GM23338 (cell line): ENCODE measurements around the gene TMEM9. TPM values are rescaled to one million over a fixed set of nuclear protein-coding genes. Genes with fewer than 3 reads are reported as not detected.

Experiments
- ATAC-seq: fragments of 200-7000 bp; cut with Tn5 transposase; 3 replicates; pipeline ENCODE4 v1.9.1; 2020
- DNase-seq: peaks from one replicate; pipeline ENCODE4 v3.0.0-alpha.2; 2015; ENCODE audit warnings: low spot score
- H2AFZ ChIP-seq: fragments of 200-600 bp; sonication (generic); 2 replicates; pipeline ENCODE4 v1.8.0; 2016; ENCODE audit warnings: antibody characterized with exemption, mild to moderate bottlenecking, moderate library complexity
- H3F3A ChIP-seq: fragments of 200-600 bp; sonication (generic); replicated peaks from 2 replicates; pipeline ENCODE4 v1.8.0; 2017; ENCODE audit warnings: antibody characterized with exemption, mixed run types, low read depth
- H3K27ac ChIP-seq: fragments of 200-600 bp; sonication (generic); 2 replicates; pipeline ENCODE4 v1.6.1; 2016; ENCODE audit warnings: low read depth
- H3K27me3 ChIP-seq: fragments of 200-600 bp; sonication (generic); 2 replicates; pipeline ENCODE4 v1.8.0; 2016; ENCODE audit warnings: mild to moderate bottlenecking, mixed run types, moderate library complexity; ENCODE audit not compliant: insufficient read depth
- H3K36me3 ChIP-seq: fragments of 200-600 bp; sonication (generic); 2 replicates; pipeline ENCODE4 v1.8.0; 2016; ENCODE audit warnings: mild to moderate bottlenecking; ENCODE audit not compliant: insufficient read depth
- H3K4me1 ChIP-seq: fragments of 200-600 bp; sonication (generic); 2 replicates; pipeline ENCODE4 v1.8.0; 2016; ENCODE audit warnings: mild to moderate bottlenecking, moderate library complexity; ENCODE audit not compliant: insufficient read depth
- H3K4me2 ChIP-seq: fragments of 200-600 bp; sonication (generic); 2 replicates; pipeline ENCODE4 v1.7.1; 2017; ENCODE audit warnings: mixed run types
- H3K4me3 ChIP-seq: fragments of 200-600 bp; sonication (generic); 2 replicates; pipeline ENCODE4 v1.6.1; 2016; ENCODE audit warnings: mixed run types
- H3K79me2 ChIP-seq: fragments of 200-600 bp; sonication (generic); replicated peaks from 2 replicates; pipeline ENCODE4 v1.8.0; 2017; ENCODE audit warnings: mild to moderate bottlenecking; ENCODE audit not compliant: insufficient read depth
- H3K9me2 ChIP-seq: fragments of 200-600 bp; sonication (generic); 2 replicates; pipeline ENCODE4 v1.8.0; 2017; ENCODE audit not compliant: insufficient read depth
- H4K20me1 ChIP-seq: fragments of 200-600 bp; sonication (generic); replicated peaks from 2 replicates; pipeline ENCODE4 v1.8.0; 2017; ENCODE audit warnings: mild to moderate bottlenecking; ENCODE audit not compliant: insufficient read depth
- H3K27ac Mint-ChIP-seq: 2 replicates; pipeline ENCODE4 v1.8.0; 2020; ENCODE audit warnings: inconsistent platforms, mild to moderate bottlenecking, moderate library complexity, mixed read lengths
- H3K27me3 Mint-ChIP-seq: 3 replicates; pipeline ENCODE4 v1.8.0; 2022; ENCODE audit warnings: low read depth, mild to moderate bottlenecking, moderate library complexity, mixed read lengths, inconsistent platforms; ENCODE audit not compliant: insufficient read depth, poor library complexity
- H3K36me3 Mint-ChIP-seq: 3 replicates; pipeline ENCODE4 v1.8.0; 2021; ENCODE audit warnings: low read depth, mild to moderate bottlenecking, inconsistent platforms, moderate library complexity, mixed read lengths
- H3K4me1 Mint-ChIP-seq: 3 replicates; pipeline ENCODE4 v1.8.0; 2020; ENCODE audit warnings: mild to moderate bottlenecking, inconsistent platforms, mixed read lengths
- H3K4me3 Mint-ChIP-seq: 3 replicates; pipeline ENCODE4 v1.8.0; 2021; ENCODE audit warnings: moderate library complexity, mild to moderate bottlenecking, inconsistent platforms, mixed read lengths
- H3K9me3 Mint-ChIP-seq: 3 replicates; pipeline ENCODE4 v1.8.0; 2020; ENCODE audit warnings: moderate library complexity, mild to moderate bottlenecking, inconsistent platforms, mixed read lengths
- POLR2AphosphoS5 ChIP-seq: IDR thresholded peaks from 2 replicates; pipeline ENCODE4 v1.6.1; 2016; ENCODE audit warnings: antibody characterized with exemption, low read depth
- STAT1 ChIP-seq: IDR thresholded peaks from one replicate; pipeline ENCODE4 v1.6.1; 2016; ENCODE audit warnings: antibody characterized with exemption; ENCODE audit not compliant: unreplicated experiment
- ZNF331 ChIP-seq: fragments of 250-450 bp; sonication (Bioruptor Pico); IDR thresholded peaks from 2 replicates; pipeline ENCODE4 v1.5.0; 2020; ENCODE audit warnings: low read depth, mild to moderate bottlenecking, moderate library complexity
- polyA plus RNA-seq: library from polyadenylated mRNA; unstranded; fragments of >200 nt; fragmentation: Nextera tagmentation; extraction: Ambion mirVana; gene quantifications from 2 replicates; pipeline ENCODE4 v1.2.1, GENCODE V29; 2016
- total RNA-seq: library from RNA; depleted of rRNA; stranded (reverse); fragments of >200 nt; shearing (Covaris generic); gene quantifications from 2 replicates; pipeline ENCODE4 v1.2.3, GENCODE V29; 2014
- TF ChIP-seq, protein P1 (sequence below): fragments of 250-450 bp; sonication (Bioruptor Pico); IDR thresholded peaks from 2 replicates; pipeline ENCODE4 v1.5.0; 2020; ENCODE audit warnings: mild to moderate bottlenecking, moderate library complexity
- TF ChIP-seq, protein P2 (sequence below): IDR thresholded peaks from 2 replicates; pipeline ENCODE4 v1.6.1; 2016; ENCODE audit warnings: antibody characterized with exemption

TMEM9 gene
- total and polyA plus RNA-seq, 2 experiments from 2014 or later: 78.6 to 147 TPM

DNA sequence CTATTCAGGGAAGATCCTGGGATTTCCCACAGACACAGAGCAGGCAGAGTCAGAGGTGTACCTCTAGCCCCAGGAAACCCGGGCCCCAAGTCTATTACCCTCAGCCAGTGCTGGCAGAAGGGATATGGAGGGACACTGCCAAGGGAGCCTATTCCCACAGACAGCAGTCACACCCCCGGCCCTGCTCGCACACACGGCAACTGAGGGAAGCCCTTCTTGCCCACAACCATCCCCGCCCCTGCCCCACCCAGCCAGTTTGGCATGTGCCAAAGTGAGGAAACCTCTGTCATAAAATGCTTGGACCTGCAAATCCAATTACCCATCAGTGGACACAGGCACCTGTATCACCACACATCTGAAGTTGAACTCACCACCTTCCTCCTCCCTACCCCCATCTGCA lies 48.6 kb downstream of the TMEM9 start (continued):
- TF ChIP-seq, protein P1, sequence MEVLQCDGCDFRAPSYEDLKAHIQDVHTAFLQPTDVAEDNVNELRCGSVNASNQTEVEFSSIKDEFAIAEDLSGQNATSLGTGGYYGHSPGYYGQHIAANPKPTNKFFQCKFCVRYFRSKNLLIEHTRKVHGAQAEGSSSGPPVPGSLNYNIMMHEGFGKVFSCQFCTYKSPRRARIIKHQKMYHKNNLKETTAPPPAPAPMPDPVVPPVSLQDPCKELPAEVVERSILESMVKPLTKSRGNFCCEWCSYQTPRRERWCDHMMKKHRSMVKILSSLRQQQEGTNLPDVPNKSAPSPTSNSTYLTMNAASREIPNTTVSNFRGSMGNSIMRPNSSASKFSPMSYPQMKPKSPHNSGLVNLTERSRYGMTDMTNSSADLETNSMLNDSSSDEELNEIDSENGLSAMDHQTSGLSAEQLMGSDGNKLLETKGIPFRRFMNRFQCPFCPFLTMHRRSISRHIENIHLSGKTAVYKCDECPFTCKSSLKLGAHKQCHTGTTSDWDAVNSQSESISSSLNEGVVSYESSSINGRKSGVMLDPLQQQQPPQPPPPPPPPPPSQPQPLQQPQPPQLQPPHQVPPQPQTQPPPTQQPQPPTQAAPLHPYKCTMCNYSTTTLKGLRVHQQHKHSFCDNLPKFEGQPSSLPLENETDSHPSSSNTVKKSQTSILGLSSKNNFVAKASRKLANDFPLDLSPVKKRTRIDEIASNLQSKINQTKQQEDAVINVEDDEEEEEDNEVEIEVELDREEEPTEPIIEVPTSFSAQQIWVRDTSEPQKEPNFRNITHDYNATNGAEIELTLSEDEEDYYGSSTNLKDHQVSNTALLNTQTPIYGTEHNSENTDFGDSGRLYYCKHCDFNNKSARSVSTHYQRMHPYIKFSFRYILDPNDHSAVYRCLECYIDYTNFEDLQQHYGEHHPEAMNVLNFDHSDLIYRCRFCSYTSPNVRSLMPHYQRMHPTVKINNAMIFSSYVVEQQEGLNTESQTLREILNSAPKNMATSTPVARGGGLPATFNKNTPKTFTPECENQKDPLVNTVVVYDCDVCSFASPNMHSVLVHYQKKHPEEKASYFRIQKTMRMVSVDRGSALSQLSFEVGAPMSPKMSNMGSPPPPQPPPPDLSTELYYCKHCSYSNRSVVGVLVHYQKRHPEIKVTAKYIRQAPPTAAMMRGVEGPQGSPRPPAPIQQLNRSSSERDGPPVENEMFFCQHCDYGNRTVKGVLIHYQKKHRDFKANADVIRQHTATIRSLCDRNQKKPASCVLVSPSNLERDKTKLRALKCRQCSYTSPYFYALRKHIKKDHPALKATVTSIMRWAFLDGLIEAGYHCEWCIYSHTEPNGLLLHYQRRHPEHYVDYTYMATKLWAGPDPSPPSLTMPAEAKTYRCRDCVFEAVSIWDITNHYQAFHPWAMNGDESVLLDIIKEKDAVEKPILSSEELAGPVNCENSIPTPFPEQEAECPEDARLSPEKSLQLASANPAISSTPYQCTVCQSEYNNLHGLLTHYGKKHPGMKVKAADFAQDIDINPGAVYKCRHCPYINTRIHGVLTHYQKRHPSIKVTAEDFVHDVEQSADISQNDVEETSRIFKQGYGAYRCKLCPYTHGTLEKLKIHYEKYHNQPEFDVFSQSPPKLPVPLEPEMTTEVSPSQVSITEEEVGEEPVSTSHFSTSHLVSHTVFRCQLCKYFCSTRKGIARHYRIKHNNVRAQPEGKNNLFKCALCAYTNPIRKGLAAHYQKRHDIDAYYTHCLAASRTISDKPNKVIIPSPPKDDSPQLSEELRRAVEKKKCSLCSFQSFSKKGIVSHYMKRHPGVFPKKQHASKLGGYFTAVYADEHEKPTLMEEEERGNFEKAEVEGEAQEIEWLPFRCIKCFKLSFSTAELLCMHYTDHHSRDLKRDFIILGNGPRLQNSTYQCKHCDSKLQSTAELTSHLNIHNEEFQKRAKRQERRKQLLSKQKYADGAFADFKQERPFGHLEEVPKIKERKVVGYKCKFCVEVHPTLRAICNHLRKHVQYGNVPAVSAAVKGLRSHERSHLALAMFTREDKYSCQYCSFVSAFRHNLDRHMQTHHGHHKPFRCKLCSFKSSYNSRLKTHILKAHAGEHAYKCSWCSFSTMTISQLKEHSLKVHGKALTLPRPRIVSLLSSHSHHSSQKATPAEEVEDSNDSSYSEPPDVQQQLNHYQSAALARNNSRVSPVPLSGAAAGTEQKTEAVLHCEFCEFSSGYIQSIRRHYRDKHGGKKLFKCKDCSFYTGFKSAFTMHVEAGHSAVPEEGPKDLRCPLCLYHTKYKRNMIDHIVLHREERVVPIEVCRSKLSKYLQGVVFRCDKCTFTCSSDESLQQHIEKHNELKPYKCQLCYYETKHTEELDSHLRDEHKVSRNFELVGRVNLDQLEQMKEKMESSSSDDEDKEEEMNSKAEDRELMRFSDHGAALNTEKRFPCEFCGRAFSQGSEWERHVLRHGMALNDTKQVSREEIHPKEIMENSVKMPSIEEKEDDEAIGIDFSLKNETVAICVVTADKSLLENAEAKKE (CRISPR knock-in tag): no peak
- TF ChIP-seq ZNF331 (CRISPR knock-in tag): no peak

DNA sequence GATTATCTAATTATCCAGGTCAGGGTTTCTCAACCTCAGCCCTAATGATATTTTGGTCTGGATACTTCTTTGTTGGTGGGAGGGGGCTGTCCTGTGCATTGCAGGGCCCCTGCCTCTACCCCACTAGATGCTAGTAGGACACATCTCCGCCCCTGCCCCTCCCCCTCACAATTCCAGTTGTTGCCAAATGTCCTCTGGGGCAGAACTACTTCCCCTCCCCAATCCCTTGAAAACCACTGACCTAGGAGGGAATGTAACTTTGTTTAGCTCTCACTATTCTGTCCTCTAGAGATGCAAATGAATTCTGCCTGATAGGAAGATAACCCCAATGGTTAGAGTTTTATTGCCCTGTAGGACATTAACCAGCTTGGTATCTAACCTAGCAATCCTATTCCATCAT lies 50.1 kb downstream of the TMEM9 start:
- no peaks in the 10 kb centered on the region for H4K20me1 ChIP-seq
- H3K27ac ChIP-seq: no peak overlapping the region
- no peaks in the 10 kb centered on the region for H3K79me2 ChIP-seq
- DNase-seq (no peak), ATAC-seq (no peak)
- Mint-ChIP-seq H3K9me3 (no peaks in the 10 kb centered on the region), H3K27ac (no peak overlapping the region), H3K27me3 (peaks cover 13% of the 10 kb centered on the region), H3K4me3 (no peak overlapping the region), H3K36me3 (no peaks in the 10 kb centered on the region), H3K4me1 (peaks cover 16% of the 10 kb centered on the region; the same call in 2 of the 3 replicates)
- 0 out of 2 replicates have a peak, but pooled peaks cover 5% of the 10 kb centered on the region for H3K4me1 ChIP-seq
- no peak for TF ChIP-seq ZNF331 (CRISPR knock-in tag)
- H3F3A ChIP-seq: no peaks in the 10 kb centered on the region
- H3K4me2 ChIP-seq: no peak overlapping the region
- H2AFZ ChIP-seq: no peak overlapping the region
- no peaks in the 10 kb centered on the region for H3K36me3 ChIP-seq
- H3K4me3 ChIP-seq: no peak overlapping the region
- H3K27me3 ChIP-seq: no peaks in the 10 kb centered on the region
- H3K9me2 ChIP-seq: no peaks in the 10 kb centered on the region

DNA sequence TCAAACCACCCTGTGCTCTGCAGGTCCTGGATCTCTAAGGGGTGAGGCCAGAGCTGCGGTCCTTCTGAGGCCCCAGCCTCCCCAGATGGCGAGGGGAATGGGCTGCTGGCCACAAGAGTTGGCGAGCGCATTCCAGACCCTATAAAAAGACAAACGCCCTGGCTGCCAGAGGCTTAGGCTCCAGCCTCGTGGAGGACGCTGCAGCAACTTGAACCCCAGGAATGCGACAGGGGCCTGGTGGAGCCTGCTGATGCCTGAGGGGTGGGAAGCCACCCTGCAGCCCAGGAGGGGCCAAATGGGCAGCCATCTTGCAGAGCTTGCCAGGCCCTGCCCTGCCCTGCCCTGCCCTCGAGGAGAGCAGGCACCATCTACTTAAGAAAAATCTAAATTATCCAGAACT lies 50.6 kb downstream of the TMEM9 start:
- 0 out of 2 replicates have a peak, but pooled peaks cover 5% of the 10 kb centered on the region for H3K4me1 ChIP-seq
- peaks cover 14% of the 10 kb centered on the region for H3K27me3 Mint-ChIP-seq
- DNase-seq (no peak), ATAC-seq (no peak; the same call in 2 of the 3 replicates)
- no peak overlapping the region for H3K27ac ChIP-seq
- no peaks in the 10 kb centered on the region for H3K36me3 Mint-ChIP-seq
- no peak overlapping the region for H3K4me2 ChIP-seq
- H3K36me3 ChIP-seq: no peaks in the 10 kb centered on the region
- H3F3A ChIP-seq: no peaks in the 10 kb centered on the region
- H3K4me3 Mint-ChIP-seq: no peak overlapping the region
- no peaks in the 10 kb centered on the region for H4K20me1 ChIP-seq
- no peak overlapping the region for H3K27ac Mint-ChIP-seq
- no peak overlapping the region for H3K4me3 ChIP-seq
- no peaks in the 10 kb centered on the region for H3K27me3 ChIP-seq
- H2AFZ ChIP-seq: no peak overlapping the region
- peaks cover 14% of the 10 kb centered on the region; the same call in 2 of the 3 replicates for H3K4me1 Mint-ChIP-seq
- no peaks in the 10 kb centered on the region for H3K9me3 Mint-ChIP-seq
- no peaks in the 10 kb centered on the region for H3K79me2 ChIP-seq
- no peaks in the 10 kb centered on the region for H3K9me2 ChIP-seq
- TF ChIP-seq POLR2AphosphoS5 (no peak), STAT1 (no peak)
- TF ChIP-seq, protein P2, sequence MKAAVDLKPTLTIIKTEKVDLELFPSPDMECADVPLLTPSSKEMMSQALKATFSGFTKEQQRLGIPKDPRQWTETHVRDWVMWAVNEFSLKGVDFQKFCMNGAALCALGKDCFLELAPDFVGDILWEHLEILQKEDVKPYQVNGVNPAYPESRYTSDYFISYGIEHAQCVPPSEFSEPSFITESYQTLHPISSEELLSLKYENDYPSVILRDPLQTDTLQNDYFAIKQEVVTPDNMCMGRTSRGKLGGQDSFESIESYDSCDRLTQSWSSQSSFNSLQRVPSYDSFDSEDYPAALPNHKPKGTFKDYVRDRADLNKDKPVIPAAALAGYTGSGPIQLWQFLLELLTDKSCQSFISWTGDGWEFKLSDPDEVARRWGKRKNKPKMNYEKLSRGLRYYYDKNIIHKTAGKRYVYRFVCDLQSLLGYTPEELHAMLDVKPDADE: no peak
